WTC11 (cell line): ENCODE measurements around the gene CENPS. TPM values are rescaled to one million over a fixed set of nuclear protein-coding genes. Genes with fewer than 3 reads are reported as not detected.
"Not testable (repeated sequence)": the region's sequence is repeated elsewhere in the genome, so short reads cannot be mapped to it uniquely, and the experiment has no call there.

Experiments used
- ATAC-seq: fragments of 200-7000 bp; cut with Tn5 transposase; 2 replicates; pipeline ENCODE4 v1.10.0; 2021; ENCODE audit warnings: mild to moderate bottlenecking, moderate library complexity
- CTCF ChIA-PET: fragments of 300-600 bp; sonication (Branson Sonifier 250); formaldehyde crosslinking; loops from one replicate; lab custom pipeline; 2021; ENCODE audit warnings: antibody characterized with exemption; lab: Charles Lee
- POLR2A ChIA-PET: fragments of 350-600 bp; sonication (Branson Sonifier 250); formaldehyde crosslinking; loops from one replicate; lab custom pipeline; 2021; ENCODE audit warnings: antibody characterized with exemption; lab: Charles Lee
- DNase-seq: peaks from one replicate; pipeline ENCODE4 v3.0.0; 2021; ENCODE audit warnings: low spot score
- H3K27ac Mint-ChIP-seq: 2 replicates; pipeline ENCODE4 v1.8.0; 2021; ENCODE audit warnings: mixed read lengths
- H3K27me3 Mint-ChIP-seq: 2 replicates; pipeline ENCODE4 v1.8.0; 2021; ENCODE audit warnings: low read depth, mild to moderate bottlenecking, moderate library complexity, mixed read lengths
- H3K36me3 Mint-ChIP-seq: 2 replicates; pipeline ENCODE4 v1.8.0; 2021; ENCODE audit warnings: mixed read lengths
- H3K4me1 Mint-ChIP-seq: 2 replicates; pipeline ENCODE4 v1.8.0; 2022; ENCODE audit warnings: mixed read lengths
- H3K4me3 Mint-ChIP-seq: 2 replicates; pipeline ENCODE4 v1.8.0; 2021; ENCODE audit warnings: mild to moderate bottlenecking, moderate library complexity, mixed read lengths
- H3K9me3 Mint-ChIP-seq: 2 replicates; pipeline ENCODE4 v1.8.0; 2021; ENCODE audit warnings: mixed read lengths
- ARID4B ChIP-seq: sonication (generic); formaldehyde crosslinking; IDR thresholded peaks from 2 replicates; pipeline ENCODE4 v1.8.0; 2023; ENCODE audit warnings: missing genetic modification reagents, mild to moderate bottlenecking, borderline replicate concordance
- CREB1 ChIP-seq: sonication (generic); formaldehyde crosslinking; IDR thresholded peaks from 2 replicates; pipeline ENCODE4 v1.8.0; 2023; ENCODE audit warnings: mild to moderate bottlenecking, missing genetic modification reagents
- GABPB1 ChIP-seq: sonication (generic); formaldehyde crosslinking; IDR thresholded peaks from 2 replicates; pipeline ENCODE4 v1.8.1; 2023; ENCODE audit warnings: mild to moderate bottlenecking, missing genetic modification reagents
- JUN ChIP-seq: sonication (generic); formaldehyde crosslinking; IDR thresholded peaks from 2 replicates; pipeline ENCODE4 v1.8.0; 2023; ENCODE audit warnings: mild to moderate bottlenecking, missing genetic modification reagents
- MYBL2 ChIP-seq: sonication (generic); formaldehyde crosslinking; IDR thresholded peaks from 2 replicates; pipeline ENCODE4 v1.8.1; 2023; ENCODE audit warnings: mild to moderate bottlenecking, moderate library complexity, missing genetic modification reagents
- NFE2L1 ChIP-seq: sonication (generic); formaldehyde crosslinking; IDR thresholded peaks from 2 replicates; pipeline ENCODE4 v1.8.1; 2023; ENCODE audit warnings: missing genetic modification reagents
- PREB ChIP-seq: sonication (generic); formaldehyde crosslinking; IDR thresholded peaks from 2 replicates; pipeline ENCODE4 v1.8.1; 2022; ENCODE audit warnings: mild to moderate bottlenecking, missing genetic modification reagents, moderate library complexity, borderline replicate concordance
- RELA ChIP-seq: sonication (generic); formaldehyde crosslinking; IDR thresholded peaks from 2 replicates; pipeline ENCODE4 v1.8.1; 2022; ENCODE audit warnings: missing genetic modification reagents, mild to moderate bottlenecking, borderline replicate concordance
- TP53 ChIP-seq: sonication (generic); formaldehyde crosslinking; IDR thresholded peaks from 2 replicates; pipeline ENCODE4 v1.8.1; 2023; ENCODE audit warnings: mild to moderate bottlenecking, missing genetic modification reagents
- ZNF121 ChIP-seq: sonication (generic); formaldehyde crosslinking; IDR thresholded peaks from 2 replicates; pipeline ENCODE4 v1.8.0; 2023; ENCODE audit warnings: missing genetic modification reagents
- ZNF219 ChIP-seq: sonication (generic); formaldehyde crosslinking; IDR thresholded peaks from 2 replicates; pipeline ENCODE4 v1.8.0; 2023; ENCODE audit warnings: missing genetic modification reagents, mild to moderate bottlenecking, borderline replicate concordance
- ZNF396 ChIP-seq: fragments of 250-450 bp; sonication (Bioruptor Pico); IDR thresholded peaks from 2 replicates; pipeline ENCODE4 v1.8.0; 2021; ENCODE audit warnings: mild to moderate bottlenecking, moderate library complexity, borderline replicate concordance
- total RNA-seq: library from RNA; stranded (reverse); gene quantifications from 3 replicates; pipeline ENCODE4 v1.2.3, GENCODE V29; 2021

The CENPS gene
- total RNA-seq, 1 experiment from 2014 or later: 13.8 TPM

GRCh38 chr1:10407201-10407600 is 23.0 kb upstream of the CENPS start:
- H3K27ac Mint-ChIP-seq: no peak overlapping the region
- ChIA-PET CTCF (no interaction called here), POLR2A (no interaction called here)
- H3K9me3 Mint-ChIP-seq: no peaks in the 10 kb centered on the region
- no peaks in the 10 kb centered on the region for H3K27me3 Mint-ChIP-seq
- H3K4me3 Mint-ChIP-seq: no peak overlapping the region
- DNase-seq: no peak
- peaks cover 79% of the 10 kb centered on the region for H3K36me3 Mint-ChIP-seq
- no peak for ATAC-seq
- H3K4me1 Mint-ChIP-seq: no peaks in the 10 kb centered on the region
- TF ChIP-seq JUN (CRISPR knock-in tag) (no peak), ZNF121 (CRISPR knock-in tag) (peak; percentile 91)

- H3K27ac Mint-ChIP-seq: peak overlapping the region; percentile 69
- no peaks in the 10 kb centered on the region for H3K9me3 Mint-ChIP-seq
- no peak for ATAC-seq
- H3K27me3 Mint-ChIP-seq: no peaks in the 10 kb centered on the region
- H3K4me3 Mint-ChIP-seq: no peak overlapping the region
- TF ChIP-seq TP53 (CRISPR knock-in tag) (no peak), ZNF219 (CRISPR knock-in tag) (no peak), MYBL2 (no peak), CREB1 (CRISPR knock-in tag) (no peak), GABPB1 (CRISPR knock-in tag) (no peak), NFE2L1 (CRISPR knock-in tag) (no peak), ARID4B (no peak), PREB (CRISPR knock-in tag) (no peak), RELA (CRISPR knock-in tag) (no peak), ZNF396 (CRISPR knock-in tag) (no peak)
- peaks cover 5% of the 10 kb centered on the region; the same call in 1 of the 2 replicates for H3K4me1 Mint-ChIP-seq
- H3K36me3 Mint-ChIP-seq: peaks cover 87% of the 10 kb centered on the region
- ChIA-PET CTCF (interaction anchor here (0.9 to 1.4 kb wide), 2 partner anchors 9 to 15 kb away, joined by 3 to 5 read pairs; partner anchors contain the start of gene CENPS), POLR2A (no interaction called here)
- DNase-seq: no peak
Measured at GRCh38 chr1:10415211-10415930, 14.9 kb upstream of the CENPS start.

GRCh38 chr1:10415967-10416366 is 14.3 kb upstream of the CENPS start:
- CTCF ChIA-PET: interaction anchor here (0.9 to 1.4 kb wide), 2 partner anchors 8 to 14 kb away, joined by 3 to 5 read pairs; partner anchors contain the start of gene CENPS
- TF ChIP-seq ZNF121 (CRISPR knock-in tag): peak; percentile 67; the same call in 1 of the 2 replicates
- DNase-seq, H3K27me3 Mint-ChIP-seq, POLR2A ChIA-PET, ATAC-seq, H3K4me1 Mint-ChIP-seq, H3K4me3 Mint-ChIP-seq, H3K9me3 Mint-ChIP-seq: not testable (repeated sequence)
- peaks cover 88% of the 10 kb centered on the region for H3K36me3 Mint-ChIP-seq
- peak overlapping the region; percentile 69 for H3K27ac Mint-ChIP-seq

- DNase-seq, H3K9me3 Mint-ChIP-seq, POLR2A ChIA-PET, ATAC-seq, H3K27ac Mint-ChIP-seq, H3K4me3 Mint-ChIP-seq, H3K27me3 Mint-ChIP-seq, H3K4me1 Mint-ChIP-seq, CTCF ChIA-PET: not testable (repeated sequence)
- peaks cover 67% of the 10 kb centered on the region for H3K36me3 Mint-ChIP-seq
Measured at GRCh38 chr1:10418741-10419140, 11.5 kb upstream of the CENPS start.
